Activated CD8-positive, alpha-beta memory T cell treated with anti-CD3 and anti-CD28 coated beads, Interleukin-2, amount 50 U/mL, for 1 hour (primary cell): ENCODE results near the gene CPB1.
"Not testable (repeated sequence)": the region's sequence is repeated elsewhere in the genome, so short reads cannot be mapped to it uniquely, and the experiment has no call there.

ENCODE experiments used
- DNase-seq: peaks from one replicate; pipeline ENCODE4 v3.0.0-alpha.2; 2020; ENCODE audit errors: extremely low read depth

Gene CPB1

DNA sequence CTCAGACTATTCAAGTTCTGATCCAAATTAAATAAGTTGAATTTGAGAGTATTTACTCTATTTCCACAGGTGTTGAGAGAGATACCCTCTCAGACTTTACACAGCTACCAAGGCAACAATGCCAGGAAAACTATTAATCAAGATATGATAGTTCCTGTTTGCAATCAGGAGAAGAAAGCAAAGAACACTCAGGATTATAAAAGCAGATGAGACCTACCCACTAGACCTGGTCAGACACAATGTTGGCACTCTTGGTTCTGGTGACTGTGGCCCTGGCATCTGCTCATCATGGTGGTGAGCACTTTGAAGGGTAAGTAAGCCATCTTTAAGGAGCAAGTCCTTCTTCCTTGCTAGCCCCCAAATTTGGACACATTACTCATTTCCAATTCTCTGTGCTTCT is at the start of gene CPB1:
TSS of gene CPB1 (plus strand) at position 227 of the 400 bp plus-strand sequence. CDS start at position 240, 13 bp downstream.
- DNase-seq, result no peak

GRCh38 chr3:148778926-148779325 is 48.7 kb upstream of the CPB1 start:
- no peak for DNase-seq

DNA sequence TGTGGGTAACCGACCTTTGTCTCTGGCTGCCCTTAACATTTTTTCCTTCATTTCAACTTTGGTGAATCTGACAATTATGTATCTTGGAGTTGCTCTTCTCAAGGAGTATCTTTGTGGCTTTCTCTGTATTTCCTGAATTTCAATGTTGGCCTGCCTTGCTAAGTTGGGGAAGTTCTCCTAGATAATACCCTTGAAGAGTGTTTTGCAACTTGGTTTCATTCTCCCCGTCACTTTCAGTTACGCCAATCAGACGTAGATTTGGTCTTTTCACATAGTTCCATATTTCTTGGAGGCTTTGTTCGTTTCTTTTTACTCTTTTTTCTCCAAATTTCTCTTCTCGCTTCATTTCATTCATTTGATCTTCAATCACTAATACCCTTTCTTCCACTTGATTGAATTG is 42.6 kb upstream of the CPB1 start:
- DNase-seq, result not testable (repeated sequence)

DNA sequence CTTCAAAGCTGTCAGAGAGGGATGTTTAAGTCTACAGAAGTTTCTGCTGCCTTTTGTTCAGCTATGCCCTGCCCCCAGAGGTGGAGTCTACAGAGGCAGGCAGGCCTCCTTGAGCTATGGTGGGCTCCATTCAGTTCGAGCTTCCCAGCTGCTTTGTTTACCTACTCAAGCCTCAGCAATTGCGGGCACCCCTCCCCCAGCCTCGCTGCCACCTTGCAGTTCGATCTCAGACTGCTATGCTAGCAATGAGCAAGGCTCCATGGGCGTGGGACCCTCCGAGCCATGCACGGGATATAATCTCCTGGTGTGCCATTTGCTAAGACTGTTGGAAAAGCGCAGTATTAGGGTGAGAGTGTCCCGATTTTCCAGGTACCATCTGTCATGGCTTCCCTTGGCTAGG is 41.5 kb upstream of the CPB1 start:
- DNase-seq, result not testable (repeated sequence)

GRCh38 chr3:148789146-148789545 is 38.5 kb upstream of the CPB1 start:
- DNase-seq, result no peak

- no peak for DNase-seq
Observed at GRCh38 chr3:148789906-148790305, 37.7 kb upstream of the CPB1 start.

GRCh38 chr3:148790370-148790769 is 37.2 kb upstream of the CPB1 start:
- no peak for DNase-seq

GRCh38 chr3:148790851-148791735 is 36.5 kb upstream of the CPB1 start:
- no peak for DNase-seq

- no peak for DNase-seq
Observed at GRCh38 chr3:148791920-148792319, 35.7 kb upstream of the CPB1 start.

- no peak for DNase-seq
Observed at GRCh38 chr3:148792516-148792915, 35.1 kb upstream of the CPB1 start.

DNA sequence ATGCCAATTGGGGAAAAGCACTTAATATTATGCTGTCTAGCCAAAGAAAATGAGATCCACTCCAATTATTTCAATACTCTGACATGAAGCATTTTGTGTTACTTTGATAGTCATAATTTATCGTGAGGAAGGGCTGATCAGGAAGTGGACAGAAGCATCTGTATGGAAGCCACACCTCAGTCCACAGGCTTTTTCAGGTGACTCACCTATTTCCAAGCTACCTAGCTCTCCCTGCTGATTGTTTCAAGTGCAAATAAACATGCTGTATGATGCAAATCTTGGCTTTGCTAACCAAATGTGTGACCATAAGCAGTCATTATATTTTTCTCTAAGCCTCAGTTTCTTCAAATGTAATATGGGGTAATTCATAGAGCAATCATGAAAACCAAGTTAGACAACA is 30.8 kb upstream of the CPB1 start:
- no peak for DNase-seq

GRCh38 chr3:148797795-148798194 is 29.8 kb upstream of the CPB1 start:
- no peak for DNase-seq

DNA sequence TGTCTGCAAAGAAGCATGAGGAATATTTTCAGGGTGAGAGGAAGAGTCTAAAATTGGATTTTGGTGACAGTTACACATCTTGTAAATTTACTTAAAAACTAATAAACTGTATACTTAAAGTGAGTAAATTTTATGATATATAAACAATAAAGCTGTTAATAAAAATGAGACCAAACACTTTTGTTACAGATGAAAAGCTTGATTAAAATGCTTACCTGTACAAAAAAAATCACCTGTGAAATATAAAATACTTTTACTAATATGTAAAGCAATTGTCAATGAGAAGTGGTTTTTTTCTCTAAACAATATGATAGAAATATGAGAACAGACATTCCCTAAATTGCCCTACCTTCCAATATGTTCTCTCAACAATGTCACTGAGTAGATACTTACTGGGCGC is 27.2 kb upstream of the CPB1 start:
- DNase-seq, result no peak

- DNase-seq, result no peak
Observed at GRCh38 chr3:148809835-148810234, 17.8 kb upstream of the CPB1 start.

- no peak for DNase-seq
Observed at GRCh38 chr3:148815316-148816110, 12.1 kb upstream of the CPB1 start.

GRCh38 chr3:148816427-148816826 is 11.2 kb upstream of the CPB1 start:
- DNase-seq, result no peak

- DNase-seq, result no peak
Observed at GRCh38 chr3:148816981-148817525, 10.6 kb upstream of the CPB1 start.

GRCh38 chr3:148820361-148821245 is 7.0 kb upstream of the CPB1 start:
- no peak for DNase-seq

- DNase-seq, result no peak
Observed at GRCh38 chr3:148823026-148823425, 4.6 kb upstream of the CPB1 start.

DNA sequence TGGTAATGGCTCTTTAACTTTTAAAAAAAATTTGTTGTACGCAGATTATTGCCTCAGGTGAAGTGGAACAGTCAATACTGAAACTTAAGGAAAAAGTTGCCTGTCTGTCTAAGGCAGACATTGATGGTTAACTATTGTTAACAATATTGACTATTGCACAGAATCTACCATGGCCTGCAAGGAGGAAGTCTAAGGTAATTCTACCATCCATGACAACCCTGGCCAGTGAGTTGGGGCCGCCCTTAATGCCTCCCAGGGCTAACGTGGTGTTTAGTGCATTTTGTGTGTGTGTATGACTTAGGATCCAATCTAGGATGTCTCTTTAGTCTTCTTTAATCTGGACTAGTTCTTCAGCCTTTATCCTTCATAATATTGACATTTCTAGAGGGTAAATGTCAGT is 2.1 kb upstream of the CPB1 start:
- DNase-seq, result no peak

GRCh38 chr3:148828136-148828690 is 602 bp downstream of the CPB1 start:
- DNase-seq, result no peak
